HuH-7 (cell line): ENCODE measurements around the gene CENPU.
"Not testable (repeated sequence)": the region's sequence is repeated elsewhere in the genome, so short reads cannot be mapped to it uniquely, and the experiment has no call there.

Source experiments
- DNase-seq: peaks from one replicate; pipeline ENCODE4 v3.0.0; 2011; ENCODE audit warnings: low spot score

Gene CENPU

GRCh38 chr4:184733654-184734524, at the start of gene CENPU:
TSS of gene CENPU (minus strand) at chr4:184734096. CDS start at chr4:184734062, 34 bp downstream.
- DNase-seq: peak; percentile 73

DNA sequence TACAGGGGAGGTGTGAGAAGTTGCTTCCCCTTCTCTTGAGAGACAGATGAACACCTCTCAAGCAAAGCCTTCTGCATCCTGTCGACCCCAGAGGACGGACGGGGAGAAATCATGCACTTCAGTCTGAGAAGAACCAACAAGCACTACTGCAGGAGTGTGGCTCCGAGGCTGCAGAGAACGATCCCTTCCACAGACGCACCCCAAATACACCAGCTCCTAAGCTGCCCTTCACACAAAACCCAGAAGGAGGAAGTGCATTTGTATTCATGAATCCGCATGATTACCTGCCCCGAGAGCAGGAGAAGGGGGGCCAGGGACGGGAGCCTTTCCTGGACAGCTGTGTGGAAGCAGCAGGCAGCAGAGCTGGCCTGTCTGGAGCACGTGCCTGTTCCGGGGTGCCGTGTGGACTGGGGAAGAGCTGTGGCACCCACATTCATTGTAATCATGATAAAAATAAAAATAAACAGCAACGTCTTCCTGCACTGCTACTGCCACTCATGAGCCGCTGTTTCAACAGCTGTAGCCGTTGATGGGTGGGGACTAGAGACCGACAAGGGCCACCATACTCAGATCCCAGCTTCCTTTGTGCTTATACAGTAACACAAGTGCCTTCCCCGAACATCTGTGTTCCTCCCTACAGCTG, 49.0 kb upstream of the CENPU start:
- no peak for DNase-seq

DNA sequence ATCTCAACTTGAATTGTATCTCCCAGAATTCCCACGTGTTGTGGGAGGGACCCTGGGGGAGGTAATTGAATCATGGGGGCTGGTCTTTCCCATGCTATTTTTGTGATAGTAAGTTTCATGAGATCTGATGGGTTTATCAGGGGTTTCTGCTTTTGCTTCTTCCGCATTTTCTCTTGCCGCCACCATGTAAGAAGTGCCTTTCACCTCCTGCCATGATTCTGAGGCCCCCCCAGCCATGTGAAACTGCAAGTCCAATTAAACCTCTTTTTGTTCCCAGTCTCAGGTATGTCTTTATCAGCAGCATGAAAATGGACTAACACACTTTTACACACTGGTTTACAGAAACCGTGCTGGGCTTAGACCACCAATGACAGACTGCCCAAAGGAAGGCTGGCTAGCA, 45.3 kb upstream of the CENPU start:
- DNase-seq: not testable (repeated sequence)

DNA sequence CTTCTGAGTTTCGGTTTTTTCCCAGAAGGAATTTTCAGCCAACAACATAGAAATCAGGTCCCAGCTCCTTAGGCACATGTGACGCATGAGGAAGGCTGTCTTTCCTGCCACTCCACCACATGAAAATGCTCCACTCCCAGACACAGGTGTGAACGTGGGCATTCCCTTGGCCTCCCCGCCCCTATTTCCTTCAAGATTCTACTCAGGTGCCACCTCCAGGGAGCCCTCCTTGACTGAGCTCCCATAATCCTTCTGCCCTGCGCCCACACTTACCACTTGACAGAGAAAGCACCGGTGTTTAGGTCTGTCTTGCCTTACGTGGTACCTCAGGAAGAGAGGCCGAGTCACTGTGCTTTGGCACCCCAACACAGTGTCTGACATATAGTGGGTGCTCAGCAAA, 44.4 kb upstream of the CENPU start:
- no peak for DNase-seq

DNA sequence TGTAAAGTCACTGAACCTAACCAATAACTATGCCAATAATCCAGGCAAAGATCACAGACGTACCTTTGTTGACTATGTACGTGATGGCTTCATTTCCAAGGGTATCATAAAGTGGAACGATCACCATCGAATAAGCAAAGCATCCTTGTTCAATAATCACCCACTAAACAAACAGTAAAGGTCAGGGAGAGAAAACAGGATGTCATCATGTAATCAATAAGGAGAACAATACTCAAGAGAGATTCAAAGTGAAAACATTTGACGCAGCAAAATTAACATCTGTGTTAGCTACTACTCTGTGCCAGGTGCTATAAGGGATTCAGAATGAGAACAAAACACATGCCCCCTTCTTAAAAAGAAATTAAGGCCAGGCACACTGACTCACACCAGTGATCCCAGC, 42.9 kb upstream of the CENPU start:
- peak; percentile 0 for DNase-seq

DNA sequence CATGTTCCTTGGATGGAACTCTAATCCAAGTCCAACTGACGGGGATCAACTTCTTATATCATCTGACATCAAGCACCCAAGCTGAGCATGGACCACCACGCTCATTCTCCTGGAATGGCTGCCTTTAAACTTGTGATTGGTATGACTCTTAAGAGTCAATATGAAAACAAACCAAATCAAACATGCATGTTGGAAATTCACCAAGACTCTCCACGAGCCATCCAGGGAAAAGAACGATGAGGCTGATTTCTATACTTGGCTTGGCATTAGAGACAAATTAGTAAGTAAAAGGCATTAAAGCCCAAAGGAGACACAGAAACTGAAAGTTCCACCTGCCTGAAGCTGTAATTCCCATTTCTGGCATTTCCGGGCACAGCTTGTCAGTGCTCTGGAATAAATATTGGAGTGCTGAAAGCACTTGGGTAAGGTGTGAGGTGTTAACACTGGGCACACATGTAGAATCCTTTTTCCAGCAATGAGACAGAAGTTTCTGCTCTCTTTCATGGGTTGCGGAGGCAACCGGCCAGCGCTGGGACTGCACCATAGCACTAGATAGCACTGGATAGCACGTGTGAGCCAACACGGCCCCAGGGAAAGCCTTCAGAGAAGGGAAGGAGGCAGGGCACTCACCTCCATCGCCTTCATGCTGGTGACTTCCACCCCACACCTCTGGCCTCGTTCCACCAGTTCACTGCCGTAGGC, 42.1 kb upstream of the CENPU start:
- DNase-seq: no peak

DNA sequence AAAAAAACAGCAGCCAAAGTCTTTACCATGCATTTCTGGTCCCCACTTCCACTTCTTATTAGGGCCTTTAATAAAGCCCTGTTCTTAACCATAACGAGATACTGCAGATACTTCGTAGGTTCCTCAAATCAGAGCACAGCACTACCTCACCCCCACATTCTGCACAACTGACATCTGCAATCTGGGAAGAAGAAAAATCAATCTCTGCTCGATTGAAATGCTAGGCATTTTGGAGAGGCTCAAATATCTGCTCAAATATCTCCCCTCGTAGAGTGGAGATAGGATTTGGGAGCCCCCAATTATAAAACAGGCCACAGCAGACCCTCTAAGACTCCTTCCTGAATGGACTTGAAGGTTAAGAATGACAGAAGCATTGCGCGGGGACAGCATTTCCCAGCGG, 40.3 kb upstream of the CENPU start:
- DNase-seq: no peak

GRCh38 chr4:184771416-184771815, 37.5 kb upstream of the CENPU start:
- DNase-seq: no peak

GRCh38 chr4:184769141-184769765, 35.4 kb upstream of the CENPU start:
- DNase-seq: no peak

- no peak for DNase-seq
These were observed 34.4 kb upstream of the CENPU start for GRCh38 chr4:184768296-184768695.

DNA sequence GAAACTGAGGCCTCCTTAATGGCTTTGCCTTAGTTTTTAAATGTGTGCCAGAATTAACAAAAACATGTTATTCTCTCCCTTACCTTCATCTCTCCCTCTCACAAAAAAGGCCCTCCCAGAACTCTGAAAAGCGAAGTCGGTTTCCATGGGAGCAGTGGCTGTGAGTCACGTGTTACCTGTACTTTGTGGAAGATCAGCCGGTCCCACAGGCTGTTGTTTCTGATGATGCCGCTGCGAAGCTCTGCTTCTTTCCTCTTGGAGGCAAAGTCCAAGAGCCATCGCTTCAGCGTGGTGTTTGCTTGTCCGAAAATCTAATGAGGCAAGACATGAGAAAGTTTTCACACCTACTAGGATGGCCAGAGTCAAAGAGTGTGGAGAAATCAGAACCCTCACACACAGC, 32.5 kb upstream of the CENPU start:
- DNase-seq: no peak

- no peak for DNase-seq
These were observed 31.8 kb upstream of the CENPU start for GRCh38 chr4:184765473-184766340.

GRCh38 chr4:184764601-184765000, 30.7 kb upstream of the CENPU start:
- DNase-seq: no peak

- DNase-seq: no peak
These were observed 29.4 kb upstream of the CENPU start for GRCh38 chr4:184763150-184763780.

DNA sequence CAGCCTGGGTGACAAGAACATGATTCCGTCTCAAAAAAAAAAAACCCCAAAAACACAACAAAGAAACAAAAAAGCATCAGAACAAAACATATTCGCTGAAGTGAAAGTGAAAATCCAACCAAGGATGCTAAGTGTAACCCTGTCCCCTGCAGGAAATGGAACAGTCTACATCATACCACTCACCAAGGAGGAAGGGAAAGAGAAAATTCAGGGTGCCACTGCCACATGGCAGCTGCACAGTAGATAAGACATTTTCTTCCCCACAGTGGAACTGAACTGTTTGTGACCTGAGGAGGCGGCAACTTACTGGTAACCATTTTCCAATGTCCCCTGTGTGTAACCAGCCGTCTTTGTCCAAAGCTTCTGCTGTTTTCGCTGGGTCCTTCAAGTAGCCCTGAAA, 28.2 kb upstream of the CENPU start:
- no peak for DNase-seq

DNA sequence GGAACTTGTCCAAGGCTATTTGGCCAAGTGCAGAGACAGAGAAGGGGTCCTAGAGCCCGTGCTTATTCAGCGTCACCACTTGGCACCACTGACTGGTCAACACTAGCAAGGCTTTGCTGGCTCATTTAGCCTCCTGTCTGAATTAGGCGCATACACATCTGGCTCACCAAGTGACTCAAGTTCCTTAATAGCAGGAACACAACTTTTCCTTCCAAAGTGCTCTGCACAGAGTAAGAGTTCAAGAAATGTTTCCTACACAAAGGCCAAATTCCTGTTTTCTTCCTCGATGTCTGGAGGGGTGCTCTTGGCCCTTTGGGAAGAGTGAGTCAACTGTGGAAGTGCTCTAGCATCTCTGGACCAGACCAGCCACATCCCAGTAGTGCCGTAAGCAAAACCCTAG, 26.8 kb upstream of the CENPU start:
- DNase-seq: no peak

GRCh38 chr4:184757810-184758209, 23.9 kb upstream of the CENPU start:
- DNase-seq: no peak

- DNase-seq: no peak
These were observed 22.5 kb upstream of the CENPU start for GRCh38 chr4:184756399-184756798.

DNA sequence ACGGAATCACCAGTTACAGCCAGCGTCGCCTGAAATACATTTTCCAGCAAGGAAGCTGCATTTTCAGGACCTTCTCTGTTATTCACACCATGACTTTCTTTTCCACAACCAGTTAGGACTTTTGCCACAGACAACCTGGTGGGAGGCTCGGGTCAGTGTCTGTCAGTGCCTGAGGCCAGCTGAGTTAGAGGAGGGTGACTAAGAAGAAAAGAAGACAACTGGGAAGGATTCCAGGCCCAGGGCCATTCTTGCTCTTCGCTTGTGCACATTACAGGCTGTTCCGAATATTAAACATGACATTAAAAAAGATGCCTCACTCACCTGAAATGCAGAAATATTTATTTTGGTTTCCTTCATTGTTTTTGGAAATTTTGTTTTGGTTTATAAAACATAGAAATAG, 21.4 kb upstream of the CENPU start:
- no peak for DNase-seq

GRCh38 chr4:184752496-184753275, 18.8 kb upstream of the CENPU start:
- no peak for DNase-seq
